SK-N-MC (cell line): Measurements from ENCODE around the gene HNF4A.

Experiments
- DNase-seq: peaks from one replicate; pipeline ENCODE4 v3.0.0-alpha.2; 2011; ENCODE audit warnings: low read depth, low spot score
- H3K27ac ChIP-seq: fragments of 200-600 bp; sonication (generic); 2 replicates; pipeline ENCODE4 v1.5.1; 2016; ENCODE audit warnings: mixed run types
- H3K36me3 ChIP-seq: fragments of 200-600 bp; sonication (generic); 2 replicates; pipeline ENCODE4 v1.6.1; 2017; ENCODE audit warnings: antibody characterized with exemption, low read length, mixed read lengths; ENCODE audit not compliant: insufficient read depth
- H3K4me3 ChIP-seq: fragments of 200-600 bp; sonication (generic); 2 replicates; pipeline ENCODE4 v1.5.1; 2016
- H3K9ac ChIP-seq: fragments of 200-600 bp; sonication (generic); 2 replicates; pipeline ENCODE4 v1.8.0; 2017; ENCODE audit warnings: mixed run types, mixed read lengths; ENCODE audit not compliant: insufficient read length
- H3K9me3 ChIP-seq: fragments of 200-600 bp; sonication (generic); 2 replicates; pipeline ENCODE4 v1.6.1; 2017; ENCODE audit warnings: low read depth, mild to moderate bottlenecking, antibody characterized with exemption, low read length, moderate library complexity, mixed read lengths
- EZH2 ChIP-seq: fragments of 200-600 bp; sonication (generic); IDR thresholded peaks from one replicate; pipeline ENCODE4 v1.6.1; 2017; ENCODE audit warnings: antibody characterized with exemption
- FOXP2 ChIP-seq: optimal IDR thresholded peaks from 2 replicates; pipeline ENCODE3; 2011; ENCODE audit warnings: mild to moderate bottlenecking, moderate library complexity; ENCODE audit not compliant: insufficient read depth; ENCODE audit errors: extremely low read length, control extremely low read depth
- POLR2AphosphoS5 ChIP-seq: IDR thresholded peaks from 2 replicates; pipeline ENCODE4 v1.6.1; 2012; ENCODE audit warnings: mild to moderate bottlenecking, low read depth, low read length, borderline replicate concordance

HNF4A gene

GRCh38 chr20:44479643-44480042 is 124.1 kb downstream of the HNF4A start:
- H3K9ac ChIP-seq, result no peak overlapping the region
- H3K36me3 ChIP-seq, result peaks cover 12% of the 10 kb centered on the region
- no peak for TF ChIP-seq FOXP2
- no peak for TF ChIP-seq POLR2AphosphoS5
- TF ChIP-seq EZH2, result no peak
- no peak overlapping the region for H3K4me3 ChIP-seq
- H3K9me3 ChIP-seq, result no peaks in the 10 kb centered on the region
- no peak overlapping the region for H3K27ac ChIP-seq
- no peak for DNase-seq

- Histone ChIP-seq H3K36me3 (peaks cover 12% of the 10 kb centered on the region), H3K9me3 (no peaks in the 10 kb centered on the region), H3K4me3 (no peak overlapping the region), H3K9ac (no peak overlapping the region), H3K27ac (no peak overlapping the region)
- TF ChIP-seq POLR2AphosphoS5 (no peak), FOXP2 (no peak), EZH2 (no peak)
- no peak for DNase-seq
Measured at GRCh38 chr20:44480097-44480496, 124.6 kb downstream of the HNF4A start.

DNA sequence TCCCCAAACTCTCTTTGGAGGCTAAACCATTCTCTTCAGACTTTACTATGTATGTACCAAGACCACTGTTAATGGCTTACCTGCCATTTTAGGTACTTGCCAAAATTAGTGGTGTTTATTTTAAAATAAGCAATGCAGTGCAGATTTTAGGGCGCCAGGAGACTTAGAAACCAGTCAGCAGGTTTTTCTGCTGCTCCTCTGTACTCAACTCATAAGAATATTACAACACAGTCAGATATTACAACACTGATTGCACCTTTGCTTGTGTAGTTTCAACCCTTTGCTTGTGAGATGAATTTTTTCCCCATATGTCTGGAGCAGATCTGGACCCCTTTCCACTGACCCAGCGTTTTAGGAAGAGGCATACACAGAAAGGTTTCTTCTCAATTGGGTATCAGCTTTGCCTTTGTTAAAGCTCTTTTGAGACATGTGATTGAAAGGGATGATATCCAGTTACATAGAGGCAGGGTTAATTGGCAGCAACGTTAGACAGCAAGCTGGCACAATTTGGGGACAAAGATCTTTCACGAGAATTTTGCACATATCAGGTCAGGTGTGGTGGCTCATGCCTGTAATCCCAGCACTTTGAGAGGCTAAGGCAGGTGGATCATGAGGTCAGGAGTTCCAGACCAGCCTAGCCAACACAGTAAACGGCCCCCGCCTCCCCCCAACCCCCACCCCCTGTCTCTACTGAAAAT is 126.4 kb downstream of the HNF4A start:
- no peak overlapping the region for H3K27ac ChIP-seq
- H3K9me3 ChIP-seq, result no peaks in the 10 kb centered on the region
- H3K9ac ChIP-seq, result no peak overlapping the region
- H3K4me3 ChIP-seq, result no peak overlapping the region
- no peak for TF ChIP-seq POLR2AphosphoS5
- TF ChIP-seq EZH2, result no peak
- TF ChIP-seq FOXP2, result no peak
- no peak for DNase-seq
- H3K36me3 ChIP-seq, result peaks cover 16% of the 10 kb centered on the region

DNA sequence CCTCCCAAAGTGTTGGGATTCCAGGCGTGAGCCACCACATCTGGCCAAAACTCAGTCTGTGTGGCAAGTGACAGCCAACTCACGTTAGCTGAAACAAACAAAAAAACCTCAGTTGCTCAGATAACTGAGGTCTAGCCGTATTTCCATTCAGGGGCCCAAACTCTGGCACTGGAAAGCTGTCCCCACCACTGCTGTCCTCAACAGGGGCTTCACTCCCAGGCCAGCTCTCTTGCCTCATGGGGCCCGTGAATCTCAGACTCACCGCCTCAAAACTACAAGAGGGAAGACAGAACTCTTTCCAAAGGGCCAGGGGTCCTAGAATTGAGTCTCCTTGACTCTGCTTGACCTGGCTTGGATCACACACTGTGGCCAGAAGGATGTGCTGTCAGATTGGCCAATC is 127.6 kb downstream of the HNF4A start:
- Histone ChIP-seq H3K9ac (no peak overlapping the region), H3K36me3 (peaks cover 17% of the 10 kb centered on the region), H3K4me3 (no peak overlapping the region), H3K27ac (no peak overlapping the region), H3K9me3 (no peaks in the 10 kb centered on the region)
- TF ChIP-seq FOXP2 (no peak), POLR2AphosphoS5 (no peak), EZH2 (no peak)
- no peak for DNase-seq
